WI38 (cell line): Measurements from ENCODE around the gene SLC6A3.
"Not testable (repeated sequence)": the region's sequence is repeated elsewhere in the genome, so short reads cannot be mapped to it uniquely, and the experiment has no call there.

Experiments used
- H3K4me3 ChIP-seq: 2 replicates; pipeline ENCODE4 v1.5.1; 2011; ENCODE audit warnings: low read depth, mild to moderate bottlenecking, control low read depth, low read length
- TF ChIP-seq, protein P1 (sequence below): IDR thresholded peaks from 2 replicates; pipeline ENCODE4 v1.5.1; 2012; ENCODE audit warnings: low read depth, mild to moderate bottlenecking, control low read depth, low read length

SLC6A3 gene

DNA sequence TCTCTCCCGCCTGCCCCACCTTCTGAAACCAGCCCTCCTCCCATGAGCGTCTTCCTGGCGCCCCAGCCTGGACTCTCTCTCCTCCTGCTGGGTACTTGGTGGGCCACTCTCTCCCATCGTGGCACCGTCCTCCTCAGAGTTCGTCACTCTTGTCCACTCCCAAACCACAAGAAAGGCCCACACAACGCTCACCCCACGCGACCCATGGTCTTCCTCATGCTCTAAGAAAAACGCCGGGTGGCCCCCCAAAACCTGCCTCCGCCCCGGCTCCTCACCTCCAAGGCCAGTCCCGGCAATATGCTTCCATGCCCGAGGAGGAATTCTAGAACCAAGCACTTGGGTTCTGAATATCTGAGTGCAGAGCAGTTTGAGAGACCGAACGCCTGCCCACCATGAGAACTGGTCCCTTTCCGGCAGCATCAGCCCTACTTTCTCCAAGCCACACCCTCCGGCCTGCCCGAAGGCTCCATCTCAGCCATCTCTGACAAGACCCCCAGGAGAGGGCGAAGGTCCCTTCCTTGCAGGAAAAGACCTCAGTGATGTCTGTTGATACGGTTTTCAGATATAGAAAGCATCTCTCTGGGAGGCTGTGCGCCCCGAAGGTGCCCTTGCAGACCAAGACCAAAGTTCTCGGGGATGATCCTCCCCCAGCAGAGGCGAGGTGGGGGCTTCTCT, 15.0 kb downstream of the SLC6A3 start:
- no peak overlapping the region for H3K4me3 ChIP-seq
- TF ChIP-seq, protein P1, sequence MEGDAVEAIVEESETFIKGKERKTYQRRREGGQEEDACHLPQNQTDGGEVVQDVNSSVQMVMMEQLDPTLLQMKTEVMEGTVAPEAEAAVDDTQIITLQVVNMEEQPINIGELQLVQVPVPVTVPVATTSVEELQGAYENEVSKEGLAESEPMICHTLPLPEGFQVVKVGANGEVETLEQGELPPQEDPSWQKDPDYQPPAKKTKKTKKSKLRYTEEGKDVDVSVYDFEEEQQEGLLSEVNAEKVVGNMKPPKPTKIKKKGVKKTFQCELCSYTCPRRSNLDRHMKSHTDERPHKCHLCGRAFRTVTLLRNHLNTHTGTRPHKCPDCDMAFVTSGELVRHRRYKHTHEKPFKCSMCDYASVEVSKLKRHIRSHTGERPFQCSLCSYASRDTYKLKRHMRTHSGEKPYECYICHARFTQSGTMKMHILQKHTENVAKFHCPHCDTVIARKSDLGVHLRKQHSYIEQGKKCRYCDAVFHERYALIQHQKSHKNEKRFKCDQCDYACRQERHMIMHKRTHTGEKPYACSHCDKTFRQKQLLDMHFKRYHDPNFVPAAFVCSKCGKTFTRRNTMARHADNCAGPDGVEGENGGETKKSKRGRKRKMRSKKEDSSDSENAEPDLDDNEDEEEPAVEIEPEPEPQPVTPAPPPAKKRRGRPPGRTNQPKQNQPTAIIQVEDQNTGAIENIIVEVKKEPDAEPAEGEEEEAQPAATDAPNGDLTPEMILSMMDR = no peak

DNA sequence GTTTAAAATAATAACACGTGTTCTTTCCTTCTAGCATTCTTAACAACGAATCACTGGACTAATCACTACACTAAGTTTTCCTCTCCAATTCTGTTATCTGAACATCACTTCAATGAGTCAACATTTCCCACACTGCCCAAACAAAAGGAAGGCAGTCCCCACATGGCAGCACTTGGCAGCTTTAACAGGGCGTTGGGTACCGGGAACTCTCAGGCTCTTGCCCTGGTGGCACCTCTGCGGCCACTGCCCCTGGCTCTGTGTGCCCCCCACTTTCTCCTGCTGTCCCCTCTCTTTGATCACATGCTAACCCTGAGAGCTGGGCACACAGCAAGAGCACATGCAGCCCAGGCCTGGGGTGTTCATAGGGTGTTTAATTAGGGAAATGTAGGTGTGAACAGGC, 15.7 kb downstream of the SLC6A3 start:
- TF ChIP-seq, protein P1 = no peak
- H3K4me3 ChIP-seq = no peak overlapping the region

DNA sequence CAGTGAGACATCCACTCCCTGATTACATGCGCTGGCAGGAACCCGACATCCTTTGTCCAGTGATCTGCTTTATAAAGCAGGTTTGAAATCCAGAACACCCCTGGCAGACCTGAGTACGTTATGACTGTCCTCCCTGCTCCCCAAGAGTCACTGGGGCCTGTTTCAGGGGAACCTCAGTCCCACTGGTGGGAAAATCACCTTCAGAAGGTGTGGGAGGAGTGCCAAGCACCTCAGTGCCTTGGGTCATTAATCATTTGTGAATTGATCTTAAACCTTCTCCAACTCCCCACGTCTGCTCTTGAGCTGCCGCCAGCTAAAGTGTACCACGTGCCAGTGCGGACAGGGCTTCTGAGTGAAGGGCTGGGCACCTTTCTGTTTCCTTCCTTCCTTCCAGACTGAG, 16.2 kb downstream of the SLC6A3 start:
- H3K4me3 ChIP-seq = no peak overlapping the region
- TF ChIP-seq, protein P1 = no peak

DNA sequence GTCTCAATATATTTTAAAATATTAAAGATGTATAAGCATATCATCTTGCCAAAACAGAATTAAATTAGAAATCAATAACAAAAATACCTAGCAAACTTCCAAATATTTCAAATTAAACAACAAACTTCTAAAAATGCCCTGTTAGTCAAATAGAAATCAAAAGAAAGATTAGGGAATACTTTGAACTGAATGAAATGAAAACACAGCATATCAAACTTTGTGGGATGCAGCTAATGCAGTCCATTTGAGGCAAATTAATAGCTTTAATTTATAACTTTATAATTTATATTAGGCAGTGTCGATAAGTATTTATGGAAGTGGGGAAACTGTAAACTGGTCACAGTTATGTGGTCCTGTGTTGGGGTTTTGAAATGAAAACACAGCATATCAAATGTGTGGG, 17.1 kb downstream of the SLC6A3 start:
- TF ChIP-seq, protein P1 = no peak
- H3K4me3 ChIP-seq = no peak overlapping the region

DNA sequence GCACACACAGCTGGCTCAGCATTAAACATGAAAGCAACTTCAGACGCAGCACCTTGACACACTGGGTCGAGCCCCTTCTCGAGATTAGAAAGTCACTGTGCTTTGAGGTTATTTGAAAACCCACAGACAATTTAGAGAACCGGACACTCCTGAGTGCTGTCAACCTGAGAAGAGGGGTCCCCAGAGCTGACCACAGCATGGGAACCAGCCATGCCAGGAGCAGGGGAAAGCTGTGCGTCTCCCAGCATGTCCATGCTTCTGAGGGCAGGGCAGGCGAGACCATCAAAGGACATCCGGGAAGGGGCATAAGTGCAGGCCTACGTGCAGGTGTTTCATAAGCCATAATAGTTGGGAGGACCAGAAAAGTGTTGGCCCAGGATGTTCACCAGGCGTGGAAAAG, 20.5 kb downstream of the SLC6A3 start:
- H3K4me3 ChIP-seq = no peak overlapping the region
- TF ChIP-seq, protein P1 = no peak

DNA sequence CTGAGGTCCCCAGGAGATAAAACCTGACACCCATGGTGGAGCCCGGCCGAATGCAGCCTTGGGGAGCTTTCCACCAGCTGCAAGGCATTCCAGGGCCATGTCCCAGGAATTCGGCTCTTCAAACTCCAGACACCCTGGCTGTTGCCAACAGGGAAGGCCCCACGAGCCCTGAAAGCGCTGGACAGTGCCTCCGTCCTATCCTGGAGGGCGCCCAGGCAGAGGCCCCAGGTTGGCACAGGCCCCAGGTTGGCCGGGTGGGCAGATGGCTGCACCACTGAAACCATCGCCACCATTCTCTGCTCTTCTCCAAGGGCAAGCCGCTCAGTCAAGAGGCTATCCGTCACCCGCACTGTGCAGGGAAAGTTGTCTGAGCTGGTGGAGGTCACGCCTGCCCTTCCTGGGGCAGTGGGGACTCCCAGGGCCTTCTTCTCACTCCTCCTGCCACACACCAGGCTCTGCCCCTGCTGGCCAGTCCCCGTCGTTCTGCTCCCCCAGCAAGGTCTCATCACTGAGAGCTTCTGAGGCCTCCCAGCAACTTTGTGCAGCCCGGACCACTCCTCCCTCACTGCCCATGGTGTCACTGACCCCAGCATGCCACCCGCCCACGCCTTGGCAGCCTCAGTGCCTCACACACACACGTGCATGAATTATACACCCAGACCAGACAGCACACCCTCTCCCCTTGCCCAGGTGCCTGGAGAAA, 21.2 kb downstream of the SLC6A3 start:
- TF ChIP-seq, protein P1 = no peak
- H3K4me3 ChIP-seq = no peak overlapping the region

DNA sequence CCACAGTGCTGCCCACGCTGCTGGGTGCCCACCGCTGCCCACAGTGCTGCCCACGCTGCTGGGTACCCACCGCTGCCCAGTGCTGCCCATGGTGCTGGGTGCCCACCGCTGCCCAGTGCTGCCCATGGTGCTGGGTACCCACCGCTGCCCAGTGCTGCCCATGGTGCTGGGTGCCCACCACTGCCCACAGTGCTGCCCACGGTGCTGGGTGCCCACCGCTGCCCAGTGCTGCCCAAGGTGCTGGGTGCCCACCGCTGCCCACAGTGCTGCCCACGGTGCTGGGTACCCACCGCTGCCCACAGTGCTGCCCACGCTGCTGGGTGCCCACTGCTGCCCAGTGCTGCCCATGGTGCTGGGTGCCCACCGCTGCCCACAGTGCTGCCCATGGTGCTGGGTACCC, 22.7 kb downstream of the SLC6A3 start:
- not testable (repeated sequence) for H3K4me3 ChIP-seq
